HG03045 (cell line): ENCODE measurements around the gene SUCLA2.
"Not testable (repeated sequence)": the region's sequence is repeated elsewhere in the genome, so short reads cannot be mapped to it uniquely, and the experiment has no call there.

Source experiments
- ATAC-seq: cut with Tn5 transposase; IDR thresholded peaks from one replicate; pipeline ENCODE4 v1.9.1; 2021; ENCODE audit warnings: mild to moderate bottlenecking, moderate library complexity; ENCODE audit not compliant: unreplicated experiment

The SUCLA2 gene

DNA sequence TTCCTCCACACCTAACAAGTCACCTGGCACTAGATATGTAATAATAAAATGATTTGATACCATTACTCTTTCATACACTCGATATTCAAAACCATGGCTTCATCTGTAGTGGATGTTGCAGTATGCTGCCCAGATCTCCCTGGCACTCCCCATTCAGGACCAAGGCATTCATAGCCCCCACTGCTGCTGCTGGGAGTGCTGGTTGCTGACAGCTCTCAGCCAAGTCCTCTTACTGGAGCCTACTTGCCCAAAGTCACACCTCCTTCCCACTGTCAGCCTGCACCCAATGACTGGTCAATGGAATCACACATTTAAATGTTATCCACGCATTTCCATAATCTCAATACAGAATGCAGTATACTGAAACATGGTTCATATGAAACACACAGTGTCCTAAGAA lies 3.7 kb downstream of the SUCLA2 start:
- no peak for ATAC-seq

DNA sequence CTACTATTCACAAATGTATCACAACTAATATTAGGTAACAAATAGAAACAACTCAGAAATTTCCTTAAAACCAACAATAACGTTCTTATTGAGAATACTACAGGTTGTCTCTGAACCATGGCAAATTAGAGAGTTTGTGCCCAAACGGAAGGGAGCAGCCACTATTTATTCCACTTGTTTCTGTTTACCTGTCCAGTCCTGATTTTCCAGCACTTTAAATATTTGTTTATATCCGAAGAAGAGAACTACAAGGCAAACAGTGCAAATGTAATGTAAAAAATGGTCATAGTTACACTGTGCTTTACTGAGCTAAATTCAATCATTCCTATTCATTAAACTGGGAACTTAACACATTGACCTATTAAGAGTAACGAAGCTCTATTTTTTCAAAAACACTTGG lies 9.2 kb downstream of the SUCLA2 start:
- ATAC-seq = no peak

DNA sequence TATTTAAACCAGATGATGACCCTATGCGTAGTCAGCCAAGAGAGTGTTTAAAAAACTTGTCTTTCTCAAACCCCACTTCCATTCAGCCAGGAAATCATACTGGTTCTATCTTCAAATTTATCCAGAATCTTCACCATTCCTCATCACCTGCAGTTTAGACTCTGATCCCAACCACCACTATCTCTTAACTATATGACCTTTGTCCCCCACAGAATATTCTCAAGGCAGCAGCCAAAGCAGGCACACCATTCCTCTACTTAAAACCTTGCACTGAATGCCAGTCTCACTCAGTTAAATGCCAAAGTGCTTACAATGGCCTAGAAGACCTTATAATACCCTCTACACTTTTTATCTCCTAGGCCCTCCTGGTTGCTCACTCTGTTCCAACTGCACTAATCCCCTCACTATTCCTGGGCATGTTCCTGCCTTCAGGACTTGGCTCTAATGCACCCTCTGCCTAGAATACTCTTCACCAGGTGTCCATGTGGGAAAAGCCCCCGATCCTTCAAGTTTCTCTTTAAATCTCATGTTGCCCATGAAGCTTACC lies 10.1 kb downstream of the SUCLA2 start:
- no peak for ATAC-seq

DNA sequence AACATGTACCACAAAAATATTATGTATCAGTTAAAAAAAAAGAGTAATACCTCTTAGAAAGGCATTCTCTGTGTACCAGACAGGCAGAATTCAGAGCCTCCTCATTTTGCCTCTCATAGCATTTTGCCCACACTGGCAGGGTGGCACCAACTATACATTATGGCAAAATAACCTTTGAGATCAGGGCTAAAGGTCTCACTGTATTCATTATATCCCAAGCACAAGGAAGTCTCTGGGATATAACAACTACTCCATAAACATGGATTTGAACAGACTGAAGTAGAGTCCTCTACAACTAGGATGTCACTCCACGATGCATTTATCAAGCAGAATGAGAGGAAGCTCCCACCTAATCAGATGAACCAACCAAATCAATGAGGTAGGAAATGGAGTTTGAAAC lies 10.6 kb downstream of the SUCLA2 start:
- ATAC-seq = no peak

DNA sequence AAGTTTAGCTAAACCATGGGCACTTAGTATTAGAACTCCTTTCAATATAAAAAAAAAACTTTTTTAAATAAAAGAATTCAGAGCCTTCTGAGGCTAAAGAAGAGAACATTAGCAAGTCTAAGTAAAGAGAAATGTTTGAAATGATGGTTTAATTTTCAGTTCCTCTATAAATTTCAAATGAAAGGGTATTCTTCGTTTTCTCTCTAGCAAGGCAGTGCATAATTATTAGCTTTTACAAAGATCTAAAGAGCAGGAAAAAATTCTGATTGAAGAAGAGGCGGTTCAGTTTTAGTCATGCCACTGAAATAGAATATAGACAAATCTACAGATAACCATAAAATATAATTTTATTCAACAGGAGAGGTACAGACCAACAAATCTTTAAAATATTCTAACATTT lies 18.0 kb downstream of the SUCLA2 start:
- no peak for ATAC-seq

DNA sequence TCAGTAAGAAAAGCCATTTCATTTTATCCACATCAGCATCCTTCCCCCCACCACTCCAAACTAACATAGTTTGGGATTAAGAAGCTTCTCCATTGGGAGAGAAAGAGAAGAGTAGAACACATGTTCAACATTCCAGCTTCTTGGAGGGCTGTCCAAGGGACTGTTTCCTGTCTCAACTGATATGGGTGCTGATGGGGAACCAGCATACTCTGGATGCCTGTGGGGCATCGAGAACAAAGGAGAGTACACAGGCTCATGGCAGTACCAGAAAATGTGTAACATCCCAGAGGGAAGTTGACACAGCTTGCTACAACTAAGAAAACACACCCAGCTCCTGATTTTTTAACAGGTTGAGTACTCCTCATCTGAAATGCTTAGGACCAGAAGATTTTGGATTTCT lies 24.7 kb downstream of the SUCLA2 start:
- no peak for ATAC-seq

DNA sequence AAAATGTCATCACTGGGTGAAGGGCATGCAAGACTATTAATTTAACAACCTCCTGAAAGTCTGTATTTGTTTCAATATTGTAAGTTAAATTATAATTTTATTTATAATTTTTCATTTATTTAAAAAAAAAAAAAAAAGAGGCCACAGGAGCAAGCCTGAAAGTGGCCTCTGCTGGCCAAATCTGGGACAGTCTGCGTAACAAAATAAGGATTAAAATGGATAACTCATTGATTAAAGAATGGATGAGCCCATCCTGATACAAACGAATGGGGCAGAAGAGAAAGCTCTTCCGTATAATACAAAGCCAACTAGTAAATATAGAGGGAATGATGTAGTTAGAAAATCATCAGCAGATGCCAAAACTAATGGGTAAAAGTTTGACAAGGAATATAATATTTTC lies 36.2 kb downstream of the SUCLA2 start:
- ATAC-seq = no peak

DNA sequence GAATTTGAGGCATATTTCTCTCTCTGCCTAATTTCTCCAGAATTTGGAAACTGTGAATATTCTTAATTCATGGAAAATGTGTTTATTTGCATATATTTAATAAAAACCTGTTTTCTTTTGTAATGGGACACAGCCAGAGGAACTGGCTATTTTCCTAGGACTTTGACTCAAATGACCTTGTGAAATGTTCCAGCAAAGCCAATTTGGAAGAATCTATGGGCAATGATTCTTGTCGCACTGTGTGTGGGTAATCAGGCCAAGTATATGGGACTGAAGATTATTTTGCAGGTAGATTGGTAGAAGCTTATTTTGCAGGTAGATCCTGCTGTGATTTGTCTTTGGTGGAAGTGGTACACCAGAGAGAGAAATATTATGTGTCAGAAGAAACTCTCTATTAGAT lies 38.8 kb downstream of the SUCLA2 start:
- ATAC-seq = no peak

DNA sequence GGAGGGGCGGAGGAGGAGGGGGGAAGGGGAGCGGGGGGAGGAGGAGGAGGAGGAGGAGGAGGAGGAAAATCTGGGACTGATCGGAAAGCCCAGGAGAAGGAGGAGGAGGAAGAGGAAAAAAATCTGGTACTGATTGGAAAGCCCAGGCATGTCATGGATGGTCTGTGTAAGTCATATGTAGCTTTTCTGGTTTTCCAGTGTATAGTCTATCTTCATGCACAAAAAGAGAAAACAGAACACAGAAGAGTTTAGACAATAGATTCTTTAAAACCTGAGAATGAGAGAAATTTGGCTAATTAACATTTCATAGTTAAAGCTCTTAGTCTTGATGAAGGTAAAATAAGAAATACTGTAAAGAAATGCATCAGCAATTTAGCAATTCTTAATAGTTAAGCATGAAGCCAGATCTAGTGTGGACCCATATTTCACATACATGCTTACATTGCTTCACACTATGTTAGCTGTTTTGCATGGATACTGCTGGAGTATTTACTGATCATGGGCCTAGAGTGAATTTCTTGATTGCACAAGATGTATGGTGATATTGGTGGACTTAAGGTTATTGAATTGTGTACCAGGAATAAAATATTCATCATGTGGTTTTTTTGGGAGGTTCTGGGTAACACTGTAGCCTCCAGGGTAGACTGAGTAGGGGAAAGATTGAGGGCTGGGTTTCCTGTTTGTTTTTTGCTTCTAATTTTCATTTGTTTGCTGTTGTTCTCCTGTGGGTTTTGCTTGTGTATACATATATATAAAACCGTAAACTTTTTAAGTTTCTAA lies 41.4 kb downstream of the SUCLA2 start:
- ATAC-seq = no peak

DNA sequence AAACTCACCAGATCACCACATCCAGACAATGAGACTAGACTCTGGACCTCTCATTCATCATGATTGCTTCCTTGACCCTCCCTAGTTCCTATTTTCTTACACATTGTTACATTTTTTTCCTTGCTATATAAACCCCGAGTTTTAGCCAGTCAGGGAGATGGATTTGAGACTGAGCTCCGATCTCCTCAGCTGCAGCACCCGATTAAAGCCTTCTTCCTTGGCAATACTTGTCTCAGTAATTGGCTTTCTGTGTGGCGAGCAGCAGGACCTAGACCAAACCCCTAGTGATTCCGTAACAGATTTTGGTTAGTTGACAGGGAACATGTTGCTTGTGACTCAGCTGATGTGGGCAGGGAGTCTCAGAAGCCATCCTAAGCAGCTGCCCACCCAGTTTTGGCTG lies 44.0 kb downstream of the SUCLA2 start:
- no peak for ATAC-seq

DNA sequence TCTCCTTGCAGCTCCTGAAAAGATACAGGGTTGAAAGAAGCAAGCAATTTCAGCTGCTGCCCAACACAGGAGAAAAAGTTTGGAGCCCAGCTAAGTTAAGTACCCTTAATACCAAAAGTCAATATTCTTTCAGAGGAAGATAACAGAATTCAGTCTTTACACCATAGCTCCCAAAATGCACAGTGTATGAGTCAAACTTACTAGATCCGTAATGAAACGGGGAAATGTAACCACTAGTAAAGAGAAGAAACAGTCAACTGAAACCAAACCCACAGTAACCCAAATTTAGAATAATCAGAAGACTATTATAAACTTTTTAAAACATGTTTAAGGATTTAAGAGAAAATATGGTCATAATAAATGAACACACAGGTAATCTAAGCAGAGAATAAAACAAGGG lies 45.2 kb downstream of the SUCLA2 start:
- no peak for ATAC-seq

DNA sequence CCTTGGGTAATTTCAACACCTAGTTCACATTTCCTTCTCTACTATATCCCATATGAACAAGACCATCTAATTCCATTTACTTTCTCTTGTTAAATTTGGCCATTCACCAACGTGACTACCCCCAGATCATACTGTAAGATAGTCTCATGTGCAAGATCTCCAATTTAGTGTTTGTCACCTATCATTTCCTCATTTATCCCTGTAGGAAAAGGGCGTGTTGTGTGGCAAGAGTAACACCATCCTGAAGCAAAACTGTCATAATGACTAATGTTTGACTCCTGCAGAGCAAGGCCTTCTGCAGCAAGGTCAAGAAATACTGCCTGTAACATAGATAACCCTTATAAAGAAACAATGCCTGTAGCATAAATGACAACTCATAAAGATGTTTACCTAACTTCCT lies 51.3 kb downstream of the SUCLA2 start:
- no peak for ATAC-seq

DNA sequence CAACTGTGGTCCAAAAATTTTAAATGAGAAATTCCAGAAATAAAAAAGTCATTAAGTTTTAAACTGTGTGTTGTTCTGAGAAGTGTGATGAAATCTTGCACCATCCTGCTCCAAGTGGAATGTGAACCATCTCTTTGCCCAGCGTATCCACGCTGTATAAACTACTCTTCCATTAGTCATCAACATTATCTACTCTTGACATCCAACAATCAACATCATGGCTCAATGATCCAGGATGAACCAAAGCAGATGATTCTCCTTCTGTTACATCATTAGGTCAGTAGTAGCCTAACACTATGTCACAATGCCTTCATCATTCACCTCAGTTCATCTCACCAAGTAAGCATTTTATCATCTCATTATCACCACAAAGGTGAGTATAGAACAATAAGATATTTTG lies 55.3 kb downstream of the SUCLA2 start:
- ATAC-seq = no peak

DNA sequence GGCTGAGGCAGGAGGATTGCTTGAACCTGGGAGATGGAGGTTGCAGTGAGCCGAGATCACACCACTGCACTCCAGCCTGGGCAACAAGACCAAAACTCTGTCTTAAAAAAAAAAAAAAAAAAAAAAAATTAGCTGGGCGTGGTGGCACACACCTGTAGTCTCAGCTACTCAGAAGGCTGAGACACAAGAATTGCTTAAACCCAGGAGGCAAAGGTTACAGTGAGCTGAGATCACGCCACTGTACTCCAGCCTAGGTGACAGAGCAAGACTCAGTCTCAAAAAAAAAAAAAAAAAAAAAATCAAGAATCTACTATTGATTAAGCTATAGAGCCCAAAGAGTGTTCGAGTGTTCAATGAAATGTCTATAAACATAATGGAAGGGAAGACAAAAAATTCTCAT lies 55.9 kb downstream of the SUCLA2 start:
- ATAC-seq = not testable (repeated sequence)

DNA sequence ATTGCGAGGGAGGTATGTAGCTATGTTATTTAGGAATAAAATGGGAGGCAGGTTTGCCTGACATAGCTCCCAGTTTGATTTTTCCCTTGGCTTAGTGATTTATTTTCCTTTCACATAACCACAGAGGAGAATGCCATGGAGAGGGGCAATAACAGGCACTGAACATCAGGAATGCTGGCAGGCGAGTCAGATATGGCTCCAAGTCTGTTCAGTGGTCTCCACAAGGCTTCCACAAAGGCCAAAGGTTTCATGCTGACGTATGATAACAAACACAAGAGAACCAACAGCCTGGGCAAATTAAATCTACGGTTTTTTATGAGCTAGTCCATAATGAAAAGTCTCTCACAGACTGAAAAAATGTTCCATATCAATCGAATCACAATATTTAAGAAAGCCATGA lies 66.7 kb downstream of the SUCLA2 start:
- no peak for ATAC-seq

DNA sequence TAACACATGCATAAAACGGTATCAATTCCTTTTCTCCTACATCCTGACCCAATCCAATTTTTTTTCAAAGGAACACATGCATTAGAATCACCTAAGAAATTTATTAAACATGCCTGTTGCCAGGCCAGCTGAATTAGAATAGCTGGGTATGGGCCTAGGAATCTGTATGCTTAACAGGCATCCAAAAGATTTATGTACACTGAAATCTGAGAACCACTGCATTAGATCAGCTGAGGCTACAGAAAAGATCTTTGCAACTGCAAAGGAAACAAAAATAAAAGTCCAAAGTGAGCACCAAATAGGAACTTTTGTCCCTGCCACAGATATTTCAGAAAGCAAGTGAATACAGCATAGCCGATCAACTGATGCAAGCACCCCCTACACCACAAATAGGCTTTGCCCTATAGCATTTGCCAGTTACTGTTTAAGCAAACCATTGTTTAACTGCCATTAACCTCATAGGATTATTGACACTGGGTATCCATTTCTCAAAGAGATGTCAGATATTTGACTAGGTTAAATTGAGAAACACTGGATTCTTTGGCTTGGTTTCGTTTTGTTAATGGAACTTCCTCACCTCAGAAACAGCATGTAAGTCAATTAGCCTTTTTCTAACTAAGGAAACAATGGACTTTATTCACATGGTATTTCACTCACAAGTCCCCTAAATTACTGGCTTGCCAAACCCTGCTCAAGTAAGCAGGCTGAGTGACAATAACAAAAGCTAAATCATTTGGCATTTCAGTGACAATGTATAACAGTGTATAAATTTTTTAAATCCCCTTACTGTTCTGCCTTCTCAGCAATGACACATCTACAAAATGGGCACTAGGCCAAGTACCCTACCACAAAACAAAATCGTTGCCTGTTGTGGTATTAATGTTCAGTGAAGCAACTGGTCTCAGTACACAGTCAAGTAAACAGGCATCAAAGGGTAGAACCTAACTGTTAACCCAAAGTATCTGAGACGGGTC lies 67.8 kb downstream of the SUCLA2 start:
- no peak for ATAC-seq

DNA sequence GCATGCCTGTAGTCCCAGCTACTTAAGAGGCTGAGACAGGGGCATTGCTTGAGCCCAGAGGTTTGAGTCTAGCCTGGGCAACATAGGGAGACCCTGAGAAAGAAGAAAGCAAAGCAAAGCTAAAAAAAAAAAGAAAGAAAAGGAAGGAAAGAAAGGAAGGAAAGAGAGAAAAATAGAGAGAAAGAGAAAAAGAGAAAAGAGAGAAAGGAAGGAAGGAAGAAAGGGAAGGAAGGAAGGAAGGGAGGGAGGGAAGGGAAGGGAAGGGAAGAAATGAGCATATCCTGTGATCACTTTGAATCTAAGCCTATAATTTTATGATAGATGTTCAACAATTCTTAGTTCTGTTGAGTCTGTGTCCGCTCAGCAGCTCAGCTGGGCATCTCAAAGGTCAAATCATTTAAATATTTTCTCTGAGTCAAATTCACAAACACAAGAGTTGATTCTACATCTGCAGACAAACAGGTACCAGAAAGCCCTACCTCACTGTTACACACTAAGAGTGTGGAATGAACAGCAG lies 70.4 kb downstream of the SUCLA2 start:
- ATAC-seq = no peak

DNA sequence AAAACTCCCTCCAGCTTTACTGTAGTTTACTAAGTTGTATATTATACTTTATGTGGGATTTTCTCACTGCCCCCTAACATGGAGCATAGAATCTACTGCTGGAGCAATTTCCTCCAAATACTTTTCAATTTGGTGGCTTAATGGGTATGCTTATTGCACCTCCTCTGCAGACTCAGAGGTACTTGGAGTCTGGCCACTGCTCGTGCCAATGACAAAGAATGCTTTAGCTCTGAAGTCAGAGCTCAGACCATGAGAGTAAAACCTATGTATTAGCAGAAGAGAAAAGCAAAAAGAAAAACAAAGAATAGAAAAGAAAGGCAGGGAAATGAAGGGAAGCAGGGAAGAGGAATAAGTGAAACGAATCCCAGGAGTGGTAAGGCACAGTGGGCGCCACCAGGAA lies 71.9 kb downstream of the SUCLA2 start:
- ATAC-seq = no peak

DNA sequence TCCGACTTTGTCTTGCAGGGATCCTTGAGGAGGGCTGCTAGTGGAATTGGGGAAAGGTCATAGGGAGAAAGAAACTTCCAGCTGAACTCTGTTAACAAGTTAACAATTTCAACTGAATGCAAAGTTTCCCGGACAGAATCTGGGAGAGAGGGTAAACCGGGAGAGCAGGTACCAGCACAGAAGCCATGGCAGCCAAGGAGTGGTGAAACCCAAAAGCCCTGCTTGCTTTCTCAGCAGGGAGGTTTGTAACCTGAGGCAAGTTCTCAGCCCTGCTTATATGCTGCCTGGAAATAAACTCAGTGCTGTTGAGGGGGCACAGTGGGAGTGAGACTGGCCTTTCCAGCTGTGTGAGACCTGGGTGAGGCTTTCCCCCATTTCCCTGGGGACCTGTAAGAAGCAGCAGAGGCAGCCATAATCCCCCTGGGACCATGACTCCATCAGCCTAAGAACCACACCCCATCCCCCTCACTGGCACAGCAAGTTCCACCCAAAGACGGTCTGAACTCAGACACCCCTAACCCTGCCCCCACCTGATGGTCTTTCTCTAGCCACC lies 84.0 kb downstream of the SUCLA2 start:
- no peak for ATAC-seq

DNA sequence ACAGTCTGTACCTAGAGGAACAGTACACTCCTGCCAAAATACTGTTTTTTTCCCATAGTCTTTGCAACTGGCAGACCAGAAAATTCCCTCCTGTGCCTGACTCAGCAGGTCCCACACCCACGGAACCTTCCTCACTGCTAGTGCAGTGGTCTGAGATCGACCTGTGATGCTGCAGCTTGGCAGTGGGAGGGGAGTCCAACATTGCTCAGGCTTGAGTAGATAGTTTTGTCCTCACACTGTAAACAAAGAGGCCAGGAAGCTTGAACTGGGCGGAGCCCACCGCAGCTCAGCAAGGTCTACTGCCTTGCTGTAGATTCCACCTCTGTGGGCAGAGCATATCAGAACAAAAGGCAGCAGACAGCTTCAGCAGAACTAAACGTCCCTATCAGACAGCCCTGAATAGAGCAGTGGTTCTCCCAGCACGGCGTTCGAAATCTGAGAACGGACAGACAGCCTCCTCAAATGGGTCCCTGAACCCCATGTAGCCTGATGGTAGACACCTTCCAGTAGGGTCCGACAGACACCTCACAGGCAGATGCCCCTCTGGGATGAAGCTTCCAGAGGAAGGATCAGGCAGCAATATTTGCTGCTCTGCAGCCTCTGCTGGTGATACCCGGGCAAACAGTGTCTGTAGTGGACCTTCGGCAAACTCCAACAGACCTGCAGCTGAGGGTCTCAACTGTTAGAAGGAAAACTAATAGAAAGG lies 92.7 kb downstream of the SUCLA2 start:
- ATAC-seq = no peak

DNA sequence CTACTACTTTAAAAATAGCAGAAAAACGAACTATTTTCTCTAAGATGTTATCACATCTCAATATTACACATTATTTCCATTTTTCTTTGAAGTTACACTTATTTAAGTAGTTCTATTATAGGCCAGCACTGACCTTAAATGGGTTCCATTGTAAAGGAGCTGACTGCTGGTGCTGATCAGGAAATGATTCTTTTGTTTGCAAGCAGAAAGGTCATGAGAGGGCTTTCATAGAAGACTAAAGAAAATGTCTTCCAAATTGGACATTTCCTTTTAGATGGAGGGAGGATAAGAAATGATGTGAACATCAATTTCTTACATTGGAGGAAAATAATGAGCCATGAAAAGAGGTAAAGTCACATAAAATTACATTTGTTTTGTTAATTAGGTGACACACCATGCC lies 96.2 kb downstream of the SUCLA2 start:
- no peak for ATAC-seq
